ENCODE measurements around the gene SMYD3.

Gene SMYD3

GRCh38 chr1:245805532-245805931 is 701.5 kb downstream of the SMYD3 start:
- no peak for DNase-seq (ENCODE audit: low read depth)
- H3K4me3 ChIP-seq (ENCODE audit: low read depth, low read length): no peak overlapping the region
- TF ChIP-seq CTCF (IDR thresholded peaks at IDR 0.05; ENCODE audit: insufficient read depth, low read depth, low read length, missing control alignments): no peak

DNA sequence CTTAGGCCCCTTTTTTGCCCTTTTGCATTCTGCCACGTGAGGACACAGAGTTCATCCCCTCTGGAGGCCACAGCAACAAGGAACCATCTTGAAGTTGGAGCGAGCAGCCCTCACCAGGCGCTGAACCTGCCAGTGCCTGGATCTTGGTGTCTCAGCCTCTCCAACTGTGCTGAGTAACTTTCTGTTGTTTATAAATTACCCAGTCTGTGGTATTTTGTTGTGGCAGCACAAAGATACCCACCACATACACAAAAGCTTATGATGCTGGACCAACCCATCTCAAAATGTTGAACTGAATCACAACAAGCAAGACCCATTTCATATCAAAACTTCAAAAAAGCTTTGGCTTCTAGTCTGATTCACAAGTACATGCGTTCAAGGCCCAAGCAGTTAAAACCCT is 702.4 kb downstream of the SMYD3 start:
- DNase-seq (ENCODE audit: low read depth): no peak
- H3K4me3 ChIP-seq (ENCODE audit: low read depth, low read length): no peak overlapping the region
- TF ChIP-seq CTCF (IDR thresholded peaks at IDR 0.05; ENCODE audit: insufficient read depth, low read depth, low read length, missing control alignments): no peak

DNA sequence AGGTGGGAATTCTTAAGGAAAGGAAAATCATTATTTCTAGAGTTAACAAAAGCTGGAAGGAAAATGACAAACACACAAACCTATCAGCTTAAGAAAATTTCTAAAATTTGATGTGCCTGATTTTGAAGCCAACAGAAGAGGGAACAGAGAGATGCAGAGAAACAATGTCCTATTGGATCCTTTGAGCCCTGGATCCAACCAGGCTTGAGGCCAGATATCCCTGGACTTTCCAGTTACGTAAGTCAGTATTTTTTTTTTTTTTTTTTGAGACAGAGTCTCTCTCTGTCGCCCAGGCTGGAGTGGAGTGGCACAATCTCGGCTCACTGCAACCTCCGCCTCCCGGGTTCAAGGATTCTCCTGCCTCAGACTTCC is 703.4 kb downstream of the SMYD3 start:
- TF ChIP-seq CTCF (IDR thresholded peaks at IDR 0.05; ENCODE audit: insufficient read depth, low read depth, low read length, missing control alignments): no peak
- no peak overlapping the region for H3K4me3 ChIP-seq (ENCODE audit: low read depth, low read length)
- DNase-seq (ENCODE audit: low read depth): no peak

DNA sequence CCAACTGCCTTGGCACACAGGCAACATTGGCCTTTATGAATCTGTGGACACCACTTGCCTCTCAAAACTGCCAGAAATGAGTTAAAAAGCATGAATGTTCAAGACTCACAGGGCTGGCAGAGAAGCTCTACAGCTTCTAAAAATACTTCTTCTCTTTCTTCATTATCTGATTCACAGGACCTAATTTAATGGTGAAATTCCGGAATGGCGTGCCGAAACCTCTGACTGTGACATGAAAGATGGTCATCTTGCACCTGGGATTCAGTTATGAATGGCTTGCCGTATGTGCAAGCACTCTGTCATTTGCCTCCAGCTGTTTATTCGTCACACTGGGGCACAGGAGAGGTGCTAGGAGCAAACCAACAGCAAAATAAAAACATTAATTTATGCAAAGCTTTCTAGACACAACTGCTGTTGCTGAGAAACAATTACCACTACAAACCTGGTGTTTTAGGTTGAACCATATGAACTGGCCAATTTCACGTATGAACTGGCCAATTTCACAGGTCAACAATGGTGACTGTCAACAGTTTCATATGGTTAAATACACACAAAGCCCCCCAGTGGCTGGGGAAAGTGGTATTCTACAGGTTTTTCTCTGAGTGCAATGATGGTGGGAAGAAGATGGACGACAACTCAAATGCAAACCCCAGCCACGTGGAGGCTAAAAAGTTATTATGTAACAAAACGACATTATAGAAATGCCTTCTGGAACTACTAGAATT is 704.0 kb downstream of the SMYD3 start:
- no peak for DNase-seq (ENCODE audit: low read depth)
- no peak for TF ChIP-seq CTCF (IDR thresholded peaks at IDR 0.05; ENCODE audit: insufficient read depth, low read depth, low read length, missing control alignments)
- H3K4me3 ChIP-seq (ENCODE audit: low read depth, low read length): no peak overlapping the region

GRCh38 chr1:245800901-245801605 is 706.0 kb downstream of the SMYD3 start:
- H3K4me3 ChIP-seq (ENCODE audit: low read depth, low read length): no peak overlapping the region
- DNase-seq (ENCODE audit: low read depth): no peak
- TF ChIP-seq CTCF (IDR thresholded peaks at IDR 0.05; ENCODE audit: insufficient read depth, low read depth, low read length, missing control alignments): no peak

DNA sequence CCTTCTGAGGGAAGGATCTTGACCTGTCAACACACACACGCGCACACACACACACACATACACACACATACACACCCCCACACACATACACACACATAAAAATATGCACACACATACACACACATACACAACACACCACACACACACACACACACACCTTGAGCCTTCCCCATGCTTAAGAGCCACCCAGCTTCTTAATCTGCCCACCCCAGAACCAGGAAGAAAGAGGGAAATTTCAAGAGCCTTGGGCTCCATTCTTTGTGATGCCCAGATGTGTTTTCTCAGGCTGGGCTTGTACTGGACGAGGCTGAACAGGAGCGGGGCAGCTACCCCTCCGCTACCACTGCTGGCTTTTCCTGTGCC is 708.7 kb downstream of the SMYD3 start:
- no peak for TF ChIP-seq CTCF (IDR thresholded peaks at IDR 0.05; ENCODE audit: insufficient read depth, low read depth, low read length, missing control alignments)
- H3K4me3 ChIP-seq (ENCODE audit: low read depth, low read length): no peak overlapping the region
- no peak for DNase-seq (ENCODE audit: low read depth)
